Stimulated activated CD4-positive, alpha-beta T cell treated with anti-CD3 and anti-CD28 coated beads, Interleukin-15, amount 100 ng/mL, for 48 hours (primary cell): ENCODE data around the gene TBC1D13.
"Not testable (repeated sequence)": the region's sequence is repeated elsewhere in the genome, so short reads cannot be mapped to it uniquely, and the experiment has no call there.

Experiments used
- DNase-seq, 2 donors: peaks; one replicate each; pipeline ENCODE4 v3.0.0-alpha.2; 2020; ENCODE audit warnings: low read depth in 2 of 2

Gene TBC1D13, protein sequence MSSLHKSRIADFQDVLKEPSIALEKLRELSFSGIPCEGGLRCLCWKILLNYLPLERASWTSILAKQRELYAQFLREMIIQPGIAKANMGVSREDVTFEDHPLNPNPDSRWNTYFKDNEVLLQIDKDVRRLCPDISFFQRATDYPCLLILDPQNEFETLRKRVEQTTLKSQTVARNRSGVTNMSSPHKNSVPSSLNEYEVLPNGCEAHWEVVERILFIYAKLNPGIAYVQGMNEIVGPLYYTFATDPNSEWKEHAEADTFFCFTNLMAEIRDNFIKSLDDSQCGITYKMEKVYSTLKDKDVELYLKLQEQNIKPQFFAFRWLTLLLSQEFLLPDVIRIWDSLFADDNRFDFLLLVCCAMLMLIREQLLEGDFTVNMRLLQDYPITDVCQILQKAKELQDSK

DNA sequence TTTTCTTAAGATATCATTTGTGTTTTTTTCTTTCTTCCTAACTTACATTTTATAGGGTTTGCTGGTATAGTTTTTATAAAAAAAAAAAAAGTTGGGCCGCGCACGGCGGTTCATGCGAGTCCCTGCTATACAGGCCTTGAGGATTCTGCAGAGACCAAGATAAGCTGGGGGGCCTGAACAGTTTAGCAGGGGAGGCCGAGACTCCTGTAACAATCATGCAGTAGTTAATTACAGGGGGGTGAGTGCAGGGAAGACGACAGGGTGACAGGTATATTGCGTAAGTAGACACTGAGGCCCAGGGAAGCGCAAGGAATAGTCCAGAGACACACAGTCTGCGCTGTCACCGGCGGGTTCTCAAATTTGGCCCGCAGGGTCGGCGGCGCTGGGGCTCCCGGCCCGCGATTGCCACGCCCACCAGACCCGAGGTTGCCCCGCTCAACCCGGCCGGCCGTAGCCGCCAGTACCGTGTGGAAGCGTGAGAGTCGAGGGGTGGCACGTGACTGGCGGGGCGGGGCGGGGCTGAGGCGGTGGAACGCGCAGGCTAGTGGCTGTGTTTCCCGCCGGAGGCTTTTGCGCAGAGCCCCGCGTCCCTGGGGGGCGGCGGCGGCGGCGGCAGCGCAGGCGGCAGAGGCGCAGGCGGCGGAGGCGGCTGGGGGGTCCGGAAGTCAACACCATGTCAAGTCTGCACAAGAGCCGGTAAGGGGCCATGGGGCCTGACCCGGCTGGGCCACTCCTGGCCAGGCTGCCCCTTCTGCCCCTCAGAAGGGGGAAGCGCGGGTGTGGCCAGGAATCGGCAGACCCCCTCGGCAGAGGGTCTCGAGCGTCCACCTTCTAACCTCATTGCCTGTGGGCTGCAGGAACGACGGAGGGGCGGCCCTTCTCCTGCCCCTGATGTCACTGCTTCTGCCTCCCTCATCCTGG is at the start of gene TBC1D13:
Gene TBC1D13 (plus strand): TSS at position 573 of the 921 bp plus-strand sequence. CDS start 101 bp downstream, at position 674.
- peak; percentile 80 to 84 for DNase-seq

DNA sequence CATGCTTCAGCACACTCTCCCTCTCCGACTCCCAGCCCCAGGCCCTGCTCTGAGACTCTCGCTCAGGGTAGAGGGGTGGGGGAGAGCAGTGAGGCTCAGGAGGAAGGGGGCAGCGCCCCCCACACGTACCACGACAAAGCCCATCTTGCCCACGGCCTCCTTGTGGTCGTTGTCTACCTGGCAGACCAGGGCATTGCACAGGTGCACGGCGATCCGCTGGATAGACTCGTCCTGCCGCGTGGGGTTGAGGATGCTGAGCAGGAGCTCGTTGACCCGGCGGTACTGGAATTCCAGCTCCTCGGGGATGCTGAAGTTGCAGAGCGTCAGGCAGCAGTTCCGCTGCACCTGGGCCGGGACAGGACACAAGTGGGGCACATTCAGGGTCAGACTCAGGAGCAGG is 44.7 kb upstream of the TBC1D13 start:
- DNase-seq: no peak

DNA sequence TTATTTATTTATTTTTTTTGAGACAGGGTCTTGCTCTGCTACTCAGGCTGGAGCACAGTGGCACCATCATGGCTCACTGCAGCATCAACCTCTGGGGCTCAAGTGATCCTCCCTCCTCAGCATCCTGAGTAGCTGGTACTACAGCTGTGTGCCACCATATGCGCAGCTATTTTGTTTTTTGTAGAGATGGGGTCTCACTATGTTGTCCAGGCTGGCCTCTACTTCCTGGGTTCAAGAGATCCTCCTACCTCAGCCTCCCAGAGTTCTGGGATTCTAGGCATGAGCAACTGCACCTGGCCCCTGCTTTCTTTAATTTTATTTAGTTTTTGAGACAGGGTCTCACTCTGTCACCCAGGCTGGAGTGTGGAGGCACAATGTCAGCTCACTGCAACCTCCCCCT is 43.6 kb upstream of the TBC1D13 start:
- DNase-seq: no peak

DNA sequence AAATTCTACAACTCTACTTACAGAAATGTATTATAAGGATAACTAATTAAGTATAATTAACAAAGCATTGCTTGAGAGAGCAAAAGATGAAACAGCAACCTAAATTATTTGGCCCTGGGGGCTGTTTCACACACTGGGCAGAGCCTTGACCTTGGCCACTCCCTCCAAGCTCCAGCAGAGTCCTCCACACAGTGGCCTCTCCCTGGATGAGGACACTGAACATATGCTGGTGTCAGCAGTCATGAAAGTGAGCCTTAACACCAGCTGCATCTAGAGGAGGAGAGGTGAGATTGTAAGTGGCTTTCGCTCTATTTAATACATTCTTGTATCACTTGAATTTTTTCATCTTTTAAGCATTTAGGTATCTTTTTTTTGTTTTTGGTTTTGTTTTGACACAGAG is 39.8 kb upstream of the TBC1D13 start:
- DNase-seq: no peak

DNA sequence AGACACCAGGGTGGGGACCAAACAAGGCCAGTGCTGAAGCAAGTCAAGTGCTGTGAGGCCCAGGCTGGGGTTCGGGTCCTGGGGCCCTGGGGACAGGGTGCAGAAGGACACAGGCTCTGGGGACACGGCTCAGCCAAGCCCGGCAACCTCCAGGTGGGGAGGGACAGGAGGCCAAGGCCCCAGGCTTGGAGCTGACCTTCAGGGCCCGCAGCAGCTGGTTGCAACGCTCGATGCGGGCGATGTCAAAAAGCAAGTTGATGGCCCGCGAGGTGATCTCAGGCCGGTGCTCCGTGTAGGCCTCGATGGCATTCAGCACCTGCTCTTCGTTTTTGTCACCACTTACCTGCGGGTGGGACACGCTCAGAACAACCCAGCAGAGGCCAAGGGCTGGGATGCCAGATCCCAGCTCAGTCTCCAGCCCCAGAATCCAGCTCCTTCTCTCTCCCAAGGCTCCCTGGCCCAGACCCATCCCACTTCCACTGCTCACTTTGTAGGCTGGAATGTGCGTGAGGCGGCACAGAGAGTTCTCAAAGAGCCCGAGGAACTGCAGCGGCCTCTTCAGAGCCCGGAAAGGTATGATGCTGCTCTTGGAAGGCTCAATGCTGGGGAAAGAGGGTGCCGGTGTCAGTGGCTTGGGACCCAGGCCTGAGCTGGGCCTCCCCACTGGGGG is 36.0 kb upstream of the TBC1D13 start:
- DNase-seq: no peak

DNA sequence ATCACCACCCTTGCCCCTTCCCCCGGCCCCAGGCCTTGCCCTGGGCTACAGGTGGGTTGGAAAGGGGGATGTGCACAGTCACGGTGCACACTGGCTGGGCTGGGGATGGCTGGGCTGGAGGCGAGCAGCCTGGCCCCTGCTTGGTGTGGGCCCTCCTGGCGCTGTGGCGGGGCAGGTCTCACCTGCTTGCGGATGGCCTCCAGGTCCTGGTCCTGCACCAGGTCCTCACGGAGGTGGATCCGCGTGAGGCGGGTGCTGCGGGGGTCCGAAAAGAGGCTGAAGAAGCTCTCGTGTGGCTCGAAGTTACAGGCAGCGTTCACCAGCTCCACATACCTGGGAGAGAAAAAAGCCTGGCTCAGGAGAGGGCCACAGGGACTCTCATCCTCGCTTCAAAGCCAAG is 33.4 kb upstream of the TBC1D13 start:
- DNase-seq: no peak

DNA sequence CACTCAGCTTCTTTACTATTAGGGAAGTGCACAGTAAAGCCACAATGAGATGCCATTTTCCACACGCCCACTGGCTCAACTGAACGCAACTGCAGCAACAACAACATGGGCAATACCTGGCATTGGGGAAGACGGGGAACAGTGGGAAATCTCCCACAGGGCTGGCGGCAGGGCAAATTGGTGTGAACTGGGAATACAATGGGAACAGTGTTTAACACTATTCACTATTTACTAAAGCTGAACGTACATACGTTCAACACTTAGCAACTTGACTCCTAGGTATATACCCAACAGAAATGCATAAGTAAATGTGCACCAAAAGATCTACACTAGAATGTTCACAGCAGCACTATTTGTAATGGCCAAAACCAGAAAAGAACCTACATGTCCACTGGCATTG is 29.5 kb upstream of the TBC1D13 start:
- DNase-seq: no peak

DNA sequence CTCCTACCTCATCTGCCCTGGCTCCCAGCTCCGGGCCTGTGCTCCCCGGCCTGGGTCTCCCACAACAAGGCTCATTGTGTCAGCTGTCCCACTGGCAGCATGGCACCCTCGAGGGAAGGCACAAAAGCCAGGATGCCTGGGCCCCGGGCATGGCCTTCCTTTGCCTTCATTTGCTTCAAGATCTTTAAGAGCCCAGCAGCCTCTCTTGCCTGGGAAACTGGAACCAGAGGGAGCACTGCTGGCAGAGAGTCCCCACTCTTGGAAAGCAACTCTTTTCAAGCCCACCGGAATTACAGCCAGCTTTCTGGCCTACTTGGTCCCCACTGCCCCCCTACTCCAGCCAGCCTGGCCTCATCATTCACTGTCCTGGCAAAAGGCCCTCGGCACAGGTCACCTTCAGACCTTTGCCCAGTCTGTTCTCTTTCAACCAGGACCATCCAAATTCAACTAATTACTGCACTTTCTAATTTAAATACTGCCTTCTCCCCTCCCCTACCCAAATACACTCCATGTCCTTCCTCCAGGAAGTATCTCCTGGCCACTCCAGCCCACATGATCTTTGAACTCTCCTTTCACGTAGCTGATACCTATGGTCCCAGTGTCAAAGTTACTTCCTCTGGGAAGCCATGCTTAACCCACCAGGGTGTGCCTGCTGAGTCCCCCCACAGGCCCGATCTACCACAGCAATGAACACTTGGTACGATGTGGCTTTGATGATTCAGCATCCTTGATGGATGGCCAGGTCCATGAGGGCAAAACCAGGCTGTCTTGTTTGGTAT is 24.2 kb upstream of the TBC1D13 start:
- DNase-seq: no peak

DNA sequence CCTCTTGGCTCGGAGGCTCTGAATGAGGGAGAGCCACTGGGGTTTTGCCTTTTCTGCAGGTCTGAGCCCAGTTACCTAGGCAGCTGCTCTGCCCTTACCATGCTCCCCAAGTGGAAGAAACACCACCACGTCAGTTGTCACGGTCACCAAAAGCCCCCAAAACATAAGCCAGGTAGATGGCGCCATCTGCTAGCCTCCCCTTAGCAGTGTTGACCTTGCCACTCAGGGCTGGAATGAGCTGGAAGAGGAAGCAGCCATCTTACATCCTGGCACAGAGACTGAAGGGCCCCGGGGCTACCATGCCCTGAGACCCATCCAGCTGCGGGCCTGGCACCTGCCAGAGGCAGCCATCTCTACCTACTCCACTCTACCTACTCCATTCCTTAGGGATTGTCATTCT is 22.7 kb upstream of the TBC1D13 start:
- no peak for DNase-seq

DNA sequence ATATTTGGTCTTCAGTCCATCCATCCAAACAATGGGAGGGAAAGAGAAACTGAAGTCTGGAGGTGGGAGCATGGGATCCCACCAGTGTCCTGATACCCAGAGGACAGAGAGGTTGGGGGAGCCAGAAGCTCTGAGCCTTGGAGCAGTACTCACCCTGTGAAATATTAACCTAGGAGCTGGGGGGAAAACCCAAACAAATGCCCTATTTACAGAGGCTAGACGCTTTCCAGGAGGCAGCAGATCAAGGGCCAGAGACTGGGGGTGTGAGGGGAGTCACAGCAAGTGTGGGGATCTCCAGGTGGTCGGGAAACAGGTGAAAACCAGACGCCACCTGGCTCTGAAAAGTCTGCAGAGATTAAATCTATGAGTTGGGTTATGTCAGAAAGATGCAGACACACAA is 21.6 kb upstream of the TBC1D13 start:
- no peak for DNase-seq

DNA sequence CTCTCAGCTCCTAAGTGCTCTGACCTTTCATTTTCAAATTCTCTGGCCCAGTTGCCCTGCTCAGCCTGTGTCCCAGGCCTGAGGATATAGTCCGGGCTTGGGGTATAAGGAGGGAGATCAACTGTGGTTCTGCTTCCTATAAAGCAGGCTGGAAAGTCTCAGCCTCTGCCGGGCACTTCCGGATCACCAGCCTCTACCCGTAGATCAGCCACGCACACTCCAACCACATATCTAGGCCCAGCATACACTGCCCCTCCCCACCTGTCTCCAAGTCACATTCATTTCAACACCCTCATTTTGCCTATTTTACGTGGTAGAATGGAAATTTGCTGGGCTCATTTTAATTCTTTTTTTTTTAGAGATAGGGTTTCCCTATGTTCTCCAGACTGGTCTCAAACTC is 18.4 kb upstream of the TBC1D13 start:
- DNase-seq: no peak

DNA sequence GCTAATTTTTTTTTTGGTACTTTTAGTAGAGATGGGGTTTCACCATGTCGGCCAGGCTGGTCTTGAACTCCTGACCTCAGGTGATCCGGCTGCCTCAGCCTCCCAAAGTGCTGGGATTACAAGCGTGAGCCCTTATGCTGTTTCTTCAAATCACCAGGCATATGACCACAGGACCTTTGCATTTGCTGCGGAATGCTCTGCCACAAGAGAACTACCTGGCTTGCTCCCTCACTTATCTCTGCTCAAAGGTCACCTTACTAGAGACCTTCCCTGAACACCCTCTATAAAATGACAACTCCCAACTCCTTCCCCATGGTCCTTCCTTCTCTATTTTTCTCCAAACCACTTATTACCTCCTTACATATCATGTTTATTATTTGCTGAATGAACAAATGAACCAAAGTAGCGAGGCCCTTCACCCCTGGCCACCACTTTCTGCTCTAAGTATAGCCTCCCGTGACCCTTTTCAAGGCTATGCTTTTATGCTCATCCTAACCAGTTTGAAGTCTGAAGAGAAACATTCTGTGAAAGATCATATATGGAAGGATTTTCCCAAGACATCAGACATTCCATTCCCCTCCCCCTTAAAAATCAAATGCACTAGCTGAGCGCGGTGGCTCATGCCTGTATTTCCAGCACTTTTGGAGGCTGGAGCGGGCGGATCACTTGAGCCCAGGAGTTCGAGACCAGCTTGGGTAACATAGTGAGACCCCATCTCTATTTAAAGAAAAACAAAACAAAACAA is 16.6 kb upstream of the TBC1D13 start:
- DNase-seq: no peak

DNA sequence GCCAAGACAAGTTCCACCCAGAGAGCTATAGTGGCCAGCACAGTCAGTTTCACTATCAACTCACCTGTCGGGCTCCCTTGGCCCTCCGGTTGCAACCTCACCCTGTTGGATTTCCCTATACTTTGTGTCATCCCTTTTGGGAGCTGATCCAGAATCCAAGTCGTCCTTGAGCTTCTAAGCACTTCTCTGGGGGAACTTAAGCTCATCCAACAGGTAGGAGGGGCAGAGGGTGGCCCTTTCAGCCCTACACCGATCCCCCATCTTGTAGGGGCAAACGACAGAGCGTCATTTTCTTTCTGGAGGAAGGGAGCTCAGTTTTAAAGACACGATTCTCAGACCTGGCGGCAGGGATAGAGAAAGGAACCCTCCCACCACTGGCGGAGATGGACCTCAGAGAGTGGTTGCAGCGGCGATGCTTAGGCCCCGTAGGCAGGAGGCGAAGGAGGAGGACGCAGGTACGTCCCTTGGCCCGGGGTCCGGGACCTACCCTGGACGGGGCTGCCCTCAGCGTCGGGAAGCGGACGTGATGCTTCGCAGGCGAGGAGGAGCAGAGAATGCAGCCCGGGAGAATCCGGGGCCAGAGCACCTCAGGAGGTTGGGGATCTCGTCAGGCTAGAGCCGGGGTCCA is 15.8 kb upstream of the TBC1D13 start:
- no peak for DNase-seq

DNA sequence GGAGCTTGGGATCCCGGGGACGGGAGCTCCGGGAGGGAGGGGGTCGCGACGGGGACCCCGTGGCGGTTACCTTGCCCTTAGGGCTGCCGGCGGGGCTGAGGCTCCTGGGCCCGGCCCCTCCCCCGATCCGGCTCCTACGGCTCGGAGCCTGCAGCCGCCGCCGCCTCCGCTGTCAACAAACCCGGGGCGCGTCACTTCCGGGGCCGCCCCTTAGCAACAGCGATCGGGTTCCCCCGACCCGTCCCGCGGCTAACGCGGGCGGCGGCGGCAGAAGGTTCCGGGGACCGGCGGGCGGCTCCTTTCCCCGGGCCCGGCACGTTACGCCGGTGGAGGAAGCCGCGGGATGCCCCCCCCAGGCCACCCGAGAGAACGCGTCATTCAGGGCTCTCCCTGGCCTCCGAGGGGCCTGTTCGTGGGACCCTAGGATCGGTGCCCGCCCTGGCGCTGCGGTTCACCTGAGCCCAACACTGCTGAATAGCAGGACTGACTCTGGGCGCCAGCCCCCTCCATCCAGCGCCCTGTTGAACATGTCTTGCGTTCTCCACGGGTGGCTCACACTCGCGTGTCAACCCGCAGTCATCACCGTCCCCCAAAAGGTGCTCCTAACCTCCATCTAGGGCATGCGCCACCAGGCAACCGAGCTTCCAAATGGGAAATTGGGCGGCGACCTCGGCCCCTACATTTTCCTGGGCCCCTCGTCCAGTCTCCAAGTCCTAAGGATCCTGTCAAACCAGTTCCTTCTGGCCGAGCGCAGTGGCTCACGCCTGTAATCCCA is 15.1 kb upstream of the TBC1D13 start, which contains the start of gene ZER1:
Gene ZER1 (minus strand): TSS at position 183 of the 775 bp plus-strand sequence. CDS start 16,362 bp downstream, outside the sequence.
- DNase-seq: peak; percentile 88 to 91

DNA sequence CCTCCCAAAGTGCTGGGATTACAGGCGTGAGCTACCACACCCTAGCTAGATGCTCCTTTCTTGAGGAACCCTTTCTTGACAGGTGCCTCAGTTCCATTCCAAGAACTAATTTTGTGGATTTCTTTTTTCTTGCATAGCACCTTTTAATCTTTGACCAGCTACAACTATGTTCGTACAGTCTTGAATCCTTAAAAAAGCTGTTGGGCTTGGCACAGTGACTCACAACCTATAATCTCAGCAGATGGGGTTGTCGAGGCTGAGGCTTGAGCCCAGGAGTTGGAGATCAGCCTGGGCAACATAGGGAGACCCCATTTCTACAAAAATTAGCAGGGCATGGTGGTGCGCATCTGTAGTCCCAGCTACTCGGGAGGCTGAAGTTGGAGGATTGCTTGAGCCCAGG is 14.0 kb upstream of the TBC1D13 start:
- DNase-seq: no peak

DNA sequence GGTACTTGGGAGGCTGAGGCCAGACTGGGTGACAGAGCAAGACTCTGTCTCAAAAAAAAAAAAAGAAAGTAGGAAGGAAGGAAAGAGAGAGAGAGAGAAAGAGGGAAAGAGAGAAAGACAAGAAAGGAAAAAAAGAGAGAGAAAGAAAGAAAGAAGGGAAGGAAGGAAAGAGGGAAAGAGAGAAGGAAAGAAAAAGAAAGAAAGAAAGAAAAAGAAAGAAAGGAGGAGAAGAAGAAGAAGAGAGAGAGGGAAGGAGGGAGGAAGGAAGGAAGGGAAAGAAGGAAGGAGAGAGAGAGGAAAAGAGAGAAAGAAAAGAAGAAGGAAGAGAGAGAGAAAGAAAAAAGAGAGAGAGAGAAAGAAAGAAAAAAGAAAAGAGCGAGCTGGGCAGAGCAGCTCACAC is 12.2 kb upstream of the TBC1D13 start:
- DNase-seq: no peak

DNA sequence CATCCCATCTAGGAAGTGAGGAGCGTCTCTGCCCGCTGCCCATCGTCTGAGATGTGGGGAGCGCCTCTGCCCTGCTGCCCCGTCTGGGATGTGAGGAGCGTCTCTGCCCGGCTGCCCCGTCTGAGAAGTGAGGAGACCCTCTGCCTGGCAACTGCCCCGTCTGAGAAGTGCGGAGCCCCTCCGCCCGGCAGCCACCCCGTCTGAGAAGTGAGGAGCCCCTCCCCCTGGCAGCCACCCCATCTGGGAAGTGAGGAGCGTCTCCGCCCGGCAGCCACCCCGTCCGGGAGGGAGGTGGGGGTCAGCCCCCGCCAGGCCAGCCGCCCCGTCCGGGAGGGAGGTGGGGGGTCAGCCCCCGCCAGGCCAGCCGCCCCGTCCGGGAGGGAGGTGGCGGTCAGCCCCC is 7.0 kb upstream of the TBC1D13 start:
- DNase-seq: not testable (repeated sequence)

DNA sequence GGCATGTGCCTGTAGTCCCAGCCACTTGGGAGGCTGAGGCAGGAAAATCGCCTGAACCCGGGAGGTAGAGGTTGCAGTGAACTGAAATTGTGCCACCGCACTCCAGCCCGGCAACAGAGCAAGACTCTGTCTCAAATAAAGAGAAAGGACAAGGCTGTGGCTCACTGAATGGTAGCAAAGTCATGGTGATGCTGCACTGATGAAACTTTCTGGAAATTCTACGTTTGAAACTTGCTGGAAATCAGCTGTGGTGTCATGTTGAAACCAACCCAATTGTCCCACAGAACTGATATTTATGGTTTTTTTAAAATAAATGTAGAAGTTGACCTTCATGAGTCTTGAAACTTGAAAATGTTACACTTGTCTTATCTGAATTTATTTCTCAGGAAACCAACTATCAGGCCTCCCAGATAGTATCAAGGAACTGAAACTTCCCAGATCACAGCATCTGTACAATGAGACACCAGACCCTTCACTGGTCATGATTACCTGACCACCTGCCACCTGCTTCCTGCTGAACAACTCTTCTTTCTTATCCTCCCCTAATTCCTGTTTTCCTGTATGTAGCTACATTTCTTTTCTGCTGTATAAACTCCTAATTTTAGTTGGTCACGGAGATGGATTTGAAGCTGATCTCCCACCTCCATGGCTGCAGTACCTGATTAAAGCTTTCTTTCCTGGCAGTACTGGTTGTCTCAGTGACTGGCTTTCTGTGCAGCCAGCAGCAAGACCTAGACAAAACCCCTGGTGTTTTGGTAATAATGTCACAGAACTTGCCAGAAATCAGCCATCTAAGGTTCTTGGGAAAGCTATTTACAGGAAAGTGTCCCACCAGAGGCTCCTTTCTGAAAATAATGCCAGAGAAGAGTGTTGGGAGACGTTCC is 5.6 kb upstream of the TBC1D13 start:
- DNase-seq: no peak
